DMS 273 treated with DMSO at 0.1 percent for 48 hours (cell line): ENCODE data around the gene SCLT1.
"Not testable (repeated sequence)": the region's sequence is repeated elsewhere in the genome, so short reads cannot be mapped to it uniquely, and the experiment has no call there.

Source experiments
- DNase-seq: peaks from one replicate; lab custom pipeline; 2025; lab: John Stamatoyannopoulos, UW

The SCLT1 gene

DNA sequence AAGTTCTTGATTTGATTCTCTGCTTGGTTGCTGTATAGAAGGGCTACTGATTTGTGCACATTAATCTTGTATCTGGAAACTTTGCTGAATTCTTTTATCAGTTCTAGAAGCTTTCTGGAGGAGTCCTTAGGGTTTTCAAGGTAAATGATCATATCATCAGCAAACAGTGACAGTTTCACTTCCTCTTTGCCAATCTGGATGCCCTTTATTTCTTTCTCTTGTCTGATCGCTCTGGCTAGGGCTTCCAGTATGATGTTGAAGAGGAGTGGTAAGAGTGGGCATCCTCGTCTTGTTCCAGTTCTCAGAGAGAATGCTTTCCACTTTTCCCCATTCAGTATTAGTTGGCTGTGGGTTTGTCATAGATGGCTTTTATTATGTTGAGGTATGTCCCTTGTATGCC is 23.8 kb downstream of the SCLT1 start:
- not testable (repeated sequence) for DNase-seq

GRCh38 chr4:129064717-129065116 is 28.6 kb downstream of the SCLT1 start:
- no peak for DNase-seq

DNA sequence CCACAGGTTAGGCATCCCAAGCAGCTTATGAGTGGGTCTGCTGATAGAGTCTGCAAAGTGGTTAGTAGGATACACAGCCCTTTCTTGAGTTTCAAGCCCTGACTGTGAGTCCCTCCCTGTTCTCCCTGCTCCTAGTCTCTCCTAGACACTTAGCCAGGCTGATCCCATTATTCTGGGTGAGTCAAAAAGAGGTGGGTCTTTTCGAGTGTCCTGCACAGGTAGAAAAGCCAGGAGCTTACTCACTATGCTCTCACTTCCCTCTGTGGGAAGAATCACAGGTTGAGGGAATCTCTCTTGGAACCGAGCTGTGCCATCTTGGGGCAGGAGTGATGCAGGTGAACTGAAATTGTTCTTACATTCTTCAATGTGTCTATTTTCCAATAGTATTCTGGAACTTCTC is 29.7 kb downstream of the SCLT1 start:
- no peak for DNase-seq

DNA sequence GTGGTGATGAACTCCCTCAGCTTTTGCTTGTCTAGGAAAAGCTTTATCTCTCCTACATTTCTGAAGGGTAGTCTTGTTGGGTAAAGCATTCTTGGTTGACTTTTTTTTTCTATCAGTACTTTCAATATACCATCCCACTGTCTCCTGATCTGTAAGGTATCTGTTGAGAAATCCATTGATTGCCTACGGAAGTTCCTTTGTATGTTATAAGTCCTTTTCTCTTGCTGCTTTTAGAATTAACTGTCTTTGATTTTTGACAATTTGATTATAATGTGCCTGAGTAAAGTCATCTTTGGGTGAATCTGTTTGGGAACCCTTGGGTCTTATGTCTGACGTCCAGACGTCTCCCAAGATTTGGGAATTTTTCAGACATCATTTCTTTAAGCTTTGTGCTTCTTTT is 30.8 kb downstream of the SCLT1 start:
- no peak for DNase-seq

GRCh38 chr4:129059028-129059427 is 34.3 kb downstream of the SCLT1 start:
- DNase-seq = no peak

- no peak for DNase-seq
Measured at GRCh38 chr4:129046055-129046959, 47.0 kb downstream of the SCLT1 start.

GRCh38 chr4:129043523-129043922 is 49.8 kb downstream of the SCLT1 start:
- no peak for DNase-seq

DNA sequence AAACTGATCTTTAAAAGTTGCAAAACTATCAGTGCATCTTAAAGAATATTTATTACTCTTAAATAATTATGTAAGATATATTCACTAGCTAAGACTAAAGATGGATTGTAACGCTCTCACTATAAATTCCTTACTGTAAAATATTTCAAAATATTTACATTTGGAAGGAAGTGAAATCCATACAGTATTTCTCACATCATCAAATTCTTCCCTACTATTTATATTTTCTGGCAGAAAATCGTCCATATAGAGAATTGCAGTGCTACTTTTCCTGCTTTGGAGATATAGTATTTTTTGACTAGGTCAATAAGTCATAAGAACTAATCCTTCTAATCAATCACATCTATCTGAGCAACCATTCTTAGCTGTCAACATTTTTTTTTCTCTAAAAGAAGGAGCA is 52.9 kb downstream of the SCLT1 start:
- DNase-seq = no peak

- DNase-seq = no peak
Measured at GRCh38 chr4:129037093-129037492, 56.2 kb downstream of the SCLT1 start.

- no peak for DNase-seq
Measured at GRCh38 chr4:129014566-129015509, 78.5 kb downstream of the SCLT1 start.

GRCh38 chr4:129008096-129008495 is 85.2 kb downstream of the SCLT1 start:
- DNase-seq = no peak

DNA sequence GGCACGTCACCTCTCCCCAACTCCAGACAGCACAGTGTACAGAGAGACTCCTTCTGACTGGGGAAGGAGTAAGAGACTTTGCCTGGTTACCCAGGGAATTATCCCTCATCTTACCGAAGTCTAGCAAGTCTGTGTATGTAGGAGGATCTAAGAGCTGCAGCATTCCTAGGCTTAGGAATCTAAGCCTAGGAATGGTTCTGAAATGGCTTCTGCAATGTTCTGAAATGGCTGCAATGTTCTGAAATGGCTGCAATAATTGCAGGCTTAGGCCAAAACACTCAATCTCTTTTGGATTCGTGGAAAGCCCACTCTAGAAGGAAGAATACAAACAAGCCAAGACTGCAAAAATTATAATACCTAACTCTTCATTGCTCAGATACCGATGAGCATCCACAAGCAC is 106.4 kb downstream of the SCLT1 start:
- no peak for DNase-seq

DNA sequence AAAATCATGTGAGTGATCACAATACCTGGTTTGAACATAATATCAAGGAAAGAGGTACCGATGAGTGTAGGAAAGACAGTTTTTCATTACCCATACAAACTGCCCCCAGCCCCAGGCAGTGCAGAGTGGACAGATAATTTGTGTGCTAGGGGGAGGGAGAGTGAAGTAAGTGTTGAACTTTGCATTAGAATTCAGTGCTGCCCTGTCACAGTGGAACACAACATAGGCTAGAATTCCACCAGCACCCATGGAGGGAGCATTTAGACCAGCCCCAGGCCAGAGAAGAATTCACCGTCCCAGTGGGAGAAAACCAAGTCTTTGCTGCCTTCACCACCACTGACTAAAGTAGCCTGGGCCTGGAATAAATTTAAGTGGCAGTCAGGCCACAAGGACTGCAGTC is 107.3 kb downstream of the SCLT1 start:
- no peak for DNase-seq

- DNase-seq = no peak
Measured at GRCh38 chr4:128983771-128984485, 109.4 kb downstream of the SCLT1 start.

GRCh38 chr4:128981377-128981776 is 112.0 kb downstream of the SCLT1 start:
- DNase-seq = no peak

- no peak for DNase-seq
Measured at GRCh38 chr4:128980816-128981326, 112.5 kb downstream of the SCLT1 start.

DNA sequence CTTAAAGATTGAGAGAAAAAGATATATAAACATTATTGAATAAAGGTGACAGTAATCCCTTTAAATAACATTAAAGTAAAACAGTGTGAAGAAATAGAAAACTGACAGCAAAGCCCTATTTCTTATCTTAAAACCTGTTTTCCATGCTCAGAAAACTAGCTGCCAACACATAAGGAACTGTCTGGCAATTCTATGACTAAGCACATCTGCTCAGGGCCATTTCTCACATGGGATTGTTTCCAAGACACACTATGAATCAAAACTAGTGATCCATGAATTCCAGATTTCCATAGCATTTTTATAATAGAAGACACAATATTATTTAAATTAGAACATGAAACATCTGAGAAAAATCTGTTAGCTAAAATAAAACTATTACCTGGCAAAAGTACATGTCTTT is 113.4 kb downstream of the SCLT1 start:
- DNase-seq = peak; percentile 18

DNA sequence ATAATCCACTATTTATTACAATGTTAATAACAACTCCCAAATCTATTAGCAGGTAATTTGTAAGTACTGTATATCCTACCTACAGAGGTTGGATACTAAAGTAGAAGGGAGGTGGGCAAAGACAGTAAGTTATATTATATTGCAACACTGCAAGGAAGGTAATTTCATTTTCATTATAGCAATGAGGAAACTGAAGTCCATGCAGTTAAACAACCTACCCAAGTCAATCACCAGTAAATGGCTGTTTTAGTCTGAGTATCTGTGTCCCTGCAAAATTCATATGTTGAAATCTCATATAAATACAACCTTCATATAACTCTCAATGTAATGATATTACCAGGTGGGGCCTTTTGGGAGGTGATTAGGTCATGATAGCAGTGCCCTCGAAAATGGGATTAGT is 114.4 kb downstream of the SCLT1 start:
- DNase-seq = no peak

DNA sequence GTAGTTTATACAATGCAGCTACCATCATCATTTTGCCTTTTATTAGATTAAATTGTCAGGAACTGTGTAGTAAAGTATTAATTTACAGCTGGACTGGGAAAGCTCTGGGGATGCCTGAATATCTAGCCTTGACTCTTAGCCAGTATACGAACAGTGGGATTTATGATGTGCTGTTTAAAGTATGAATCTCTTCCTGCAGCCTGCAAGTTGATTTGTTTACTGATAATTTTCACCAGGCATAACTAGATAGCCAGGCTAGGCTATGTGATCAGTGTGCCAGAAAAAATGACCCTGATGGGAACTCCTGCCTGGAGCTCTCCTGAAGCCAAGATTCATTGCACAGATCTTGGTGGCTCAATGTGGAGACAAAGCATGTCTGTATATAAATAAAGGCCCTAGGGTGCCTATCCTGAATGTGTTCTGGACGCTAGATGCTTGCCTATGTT is 119.2 kb downstream of the SCLT1 start:
- no peak for DNase-seq

DNA sequence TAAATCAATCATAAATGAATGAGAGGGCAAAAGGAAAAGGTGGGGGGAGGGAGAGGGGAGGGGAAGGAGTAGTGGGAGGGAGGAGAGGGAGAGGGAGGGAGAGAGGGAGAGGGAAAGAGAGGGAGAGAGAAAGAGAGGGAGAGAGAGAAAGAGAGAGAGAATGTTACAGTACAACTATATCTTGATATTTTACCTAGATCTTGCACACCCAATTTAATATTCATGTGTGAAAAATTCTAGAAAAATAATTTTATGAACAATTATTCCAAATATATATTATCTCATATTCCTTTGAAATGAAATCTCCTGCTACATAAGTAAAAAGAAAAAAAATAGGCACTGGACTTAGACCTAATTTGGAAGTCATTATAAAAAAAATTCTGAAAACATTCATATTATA is 120.0 kb downstream of the SCLT1 start:
- DNase-seq = no peak

DNA sequence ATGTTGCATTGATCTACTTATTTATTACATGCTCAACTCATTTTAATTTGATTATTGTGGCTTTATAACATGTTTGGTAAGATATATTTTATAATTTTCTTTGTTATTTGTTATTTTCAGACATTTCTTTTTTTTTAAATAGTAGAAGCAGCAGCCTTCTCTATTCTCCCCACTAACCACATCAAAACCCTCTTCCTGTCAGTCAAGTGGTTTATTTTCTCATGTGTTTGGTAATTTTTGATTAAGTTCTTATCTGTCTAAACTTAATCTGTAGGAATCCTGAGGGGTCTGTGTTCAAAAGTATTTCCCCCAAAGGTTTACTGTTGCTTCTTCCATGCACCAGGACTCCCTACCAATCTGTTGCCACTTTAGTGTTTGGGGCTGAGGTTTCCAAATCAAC is 131.9 kb downstream of the SCLT1 start:
- no peak for DNase-seq

DNA sequence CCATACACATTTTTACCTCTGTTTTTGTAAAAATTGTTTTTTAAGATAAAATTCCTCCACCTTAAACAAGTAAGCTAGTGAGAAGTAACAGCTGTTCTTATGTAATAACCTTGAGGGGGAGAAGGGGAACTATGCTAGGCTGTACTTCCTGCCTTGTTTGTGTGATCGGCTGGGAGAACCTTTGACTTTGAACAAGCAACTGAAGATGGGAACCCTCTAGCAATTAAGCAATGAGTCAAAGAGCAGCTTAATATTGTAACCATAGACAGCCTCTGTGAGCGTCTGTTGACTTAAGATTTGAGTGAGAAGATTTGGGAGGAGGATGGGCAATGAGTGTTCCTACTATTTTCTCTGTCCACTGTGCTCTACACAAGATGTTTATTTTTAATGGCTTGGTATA is 135.1 kb downstream of the SCLT1 start:
- DNase-seq = no peak
